Esophagus muscularis mucosa (tissue), 4 donors: ENCODE measurements around the gene LAMB1. TPM values are rescaled to one million over a fixed set of nuclear protein-coding genes. Genes with fewer than 3 reads are reported as not detected.
"Not testable (repeated sequence)": the region's sequence is repeated elsewhere in the genome, so short reads cannot be mapped to it uniquely, and the experiment has no call there.

Experiments used
- DNase-seq: peaks from one replicate; pipeline ENCODE4 v3.0.0-alpha.2; 2017; ENCODE audit errors: extremely low spot score
- H3K27ac ChIP-seq, 4 donors: fragments of 200-600 bp; sonication (generic); replicated peaks in 1 of 4; 1 replicate in 3 of 4; 2 replicates in 1 of 4; pipeline ENCODE4 v1.5.1; 2016 to 2019; ENCODE audit warnings: mild to moderate bottlenecking in 1 of 4
- H3K27me3 ChIP-seq, 4 donors: fragments of 200-600 bp; sonication (generic); one replicate each; pipeline versions ENCODE4 v1.5.1 to v1.6.0; 2016 to 2019
- H3K36me3 ChIP-seq, 4 donors: fragments of 200-600 bp; sonication (generic); one replicate each; pipeline ENCODE4 v1.5.1; 2016 to 2019
- H3K4me1 ChIP-seq, 4 donors: fragments of 200-600 bp; sonication (generic); one replicate each; pipeline ENCODE4 v1.5.1; 2016 to 2019
- H3K4me3 ChIP-seq, 4 donors: fragments of 200-600 bp; sonication (generic); 1 replicate in 2 of 4; 2 replicates in 2 of 4; pipeline ENCODE4 v1.5.1; 2016 to 2019; ENCODE audit warnings: mild to moderate bottlenecking in 4 of 4, moderate library complexity in 1 of 4
- H3K9me3 ChIP-seq, 4 donors: fragments of 200-600 bp; sonication (generic); 1 replicate in 3 of 4; 2 replicates in 1 of 4; pipeline ENCODE4 v1.5.1; 2016 to 2019
- EP300 ChIP-seq: sonication (generic); formaldehyde crosslinking; IDR thresholded peaks from one replicate; pipeline ENCODE4 v1.6.1; 2017; ENCODE audit warnings: antibody characterized with exemption
- POLR2A ChIP-seq: fragments of 450-650 bp; IDR thresholded peaks from one replicate; pipeline ENCODE4 v1.6.1; 2017; ENCODE audit warnings: antibody characterized with exemption, moderate library complexity, mild to moderate bottlenecking, low read depth
- POLR2AphosphoS5 ChIP-seq, 2 donors: sonication (generic); formaldehyde crosslinking; IDR thresholded peaks; one replicate each; pipeline ENCODE4 v1.6.1; 2017; ENCODE audit warnings: antibody characterized with exemption in 2 of 2
- WGBS: methylation state at CpG from one replicate; pipeline ENCODE4 v1.1.5; 2018; 5-methylcytosine and 5-hydroxymethylcytosine counted together
- intact Hi-C: fragments of 100-400 bp; cut with DNase I; formaldehyde crosslinking; loops from one replicate; pipeline ENCODE4 v1.15.1; 2023
- total RNA-seq, 4 donors: library from RNA; depleted of rRNA; stranded (reverse); fragments of >200 nt; gene quantifications; one replicate each; pipeline versions ENCODE4 v1.1.0 to v1.2.1, GENCODE V29; 2016
- TF ChIP-seq, protein P1 (sequence below), 3 experiments: fragments of 200-600 bp in 2 of 3; fragments of 450-650 bp in 1 of 3; sonication (generic) in 2 of 3; IDR thresholded peaks; one replicate each; pipeline ENCODE4 v1.5.1; 2017 to 2019; ENCODE audit warnings: antibody characterized with exemption in 3 of 3, mild to moderate bottlenecking in 2 of 3, moderate library complexity in 1 of 3

The LAMB1 gene
- total RNA-seq, 4 donors from 2014 or later = 167 to 240 (median 219) TPM

DNA sequence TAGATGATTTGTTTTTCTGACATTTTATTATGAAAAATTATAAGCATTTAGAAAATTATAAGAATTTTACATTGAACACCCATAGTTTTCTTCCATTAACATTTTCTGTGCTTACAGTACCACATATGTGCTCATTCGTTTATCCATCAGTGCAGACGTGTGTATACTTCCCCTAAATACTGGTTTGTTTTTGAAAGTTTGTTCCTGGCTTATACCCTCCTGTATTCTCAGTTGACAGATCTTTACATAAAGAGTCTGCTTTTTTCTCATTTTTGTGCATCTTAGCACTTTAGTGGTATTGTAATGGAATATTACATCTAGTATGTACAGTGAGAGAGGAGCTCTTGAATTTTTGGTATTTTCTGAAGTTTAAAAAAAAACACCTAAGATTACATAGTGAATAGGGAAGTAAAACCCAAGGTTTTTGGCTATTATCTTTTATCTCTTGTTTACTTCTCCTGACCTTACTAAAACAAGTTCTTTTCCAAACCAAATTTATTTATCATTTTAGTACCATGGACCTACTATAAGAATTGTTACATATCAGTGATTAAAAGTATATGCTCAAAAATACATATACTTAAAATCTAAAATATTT lies 103.9 kb downstream of the LAMB1 start:
- TF ChIP-seq POLR2A (no peak), POLR2AphosphoS5 (IDR thresholded peaks at IDR 0.05) (no peak), EP300 (no peak)
- TF ChIP-seq, protein P1, sequence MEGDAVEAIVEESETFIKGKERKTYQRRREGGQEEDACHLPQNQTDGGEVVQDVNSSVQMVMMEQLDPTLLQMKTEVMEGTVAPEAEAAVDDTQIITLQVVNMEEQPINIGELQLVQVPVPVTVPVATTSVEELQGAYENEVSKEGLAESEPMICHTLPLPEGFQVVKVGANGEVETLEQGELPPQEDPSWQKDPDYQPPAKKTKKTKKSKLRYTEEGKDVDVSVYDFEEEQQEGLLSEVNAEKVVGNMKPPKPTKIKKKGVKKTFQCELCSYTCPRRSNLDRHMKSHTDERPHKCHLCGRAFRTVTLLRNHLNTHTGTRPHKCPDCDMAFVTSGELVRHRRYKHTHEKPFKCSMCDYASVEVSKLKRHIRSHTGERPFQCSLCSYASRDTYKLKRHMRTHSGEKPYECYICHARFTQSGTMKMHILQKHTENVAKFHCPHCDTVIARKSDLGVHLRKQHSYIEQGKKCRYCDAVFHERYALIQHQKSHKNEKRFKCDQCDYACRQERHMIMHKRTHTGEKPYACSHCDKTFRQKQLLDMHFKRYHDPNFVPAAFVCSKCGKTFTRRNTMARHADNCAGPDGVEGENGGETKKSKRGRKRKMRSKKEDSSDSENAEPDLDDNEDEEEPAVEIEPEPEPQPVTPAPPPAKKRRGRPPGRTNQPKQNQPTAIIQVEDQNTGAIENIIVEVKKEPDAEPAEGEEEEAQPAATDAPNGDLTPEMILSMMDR (IDR thresholded peaks at IDR 0.05) = no peak
- H3K9me3 ChIP-seq = no peaks in the 10 kb centered on the region
- peaks cover 7 to 38% (median 26%) of the 10 kb centered on the region in 4 donors for H3K36me3 ChIP-seq
- H3K27me3 ChIP-seq = no peaks in the 10 kb centered on the region
- H3K4me3 ChIP-seq = no peak overlapping the region
- no peak for DNase-seq
- 54% methylated on average over 2 of the region's 2 CpGs for WGBS
- H3K4me1 ChIP-seq = peaks cover 47 to 80% (median 80%) of the 10 kb centered on the region in 4 donors
- H3K27ac ChIP-seq = no peak overlapping the region
- intact Hi-C loops = no loop called here

DNA sequence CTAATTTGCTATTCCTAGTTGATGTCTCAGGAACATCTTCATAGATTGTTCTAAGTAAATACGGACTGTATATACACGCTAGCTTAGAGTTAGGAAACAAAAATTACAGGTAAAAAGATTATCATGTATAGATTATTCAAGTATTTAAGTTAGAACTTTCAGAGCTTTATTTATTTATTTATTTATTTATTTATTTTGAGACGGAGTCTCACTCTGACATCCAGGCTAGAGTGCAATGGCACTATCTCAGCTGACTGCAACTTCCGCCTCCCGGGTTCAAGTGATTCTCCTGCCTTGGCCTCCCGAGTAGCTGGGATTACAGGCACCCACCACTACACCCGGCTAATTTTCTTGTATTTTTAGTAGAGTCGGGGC lies 110.6 kb downstream of the LAMB1 start:
- H3K9me3 ChIP-seq, DNase-seq, H3K27me3 ChIP-seq: not testable (repeated sequence)
- WGBS = 74% methylated on average over 8 of the region's 8 CpGs
- Histone ChIP-seq H3K36me3 (peaks cover 0 to 19% (median 13%) of the 10 kb centered on the region in 4 donors), H3K4me3 (peak overlapping the region; percentile 73 to 87 (median 74)), H3K27ac (peak overlapping the region; percentile 93 to 95 (median 94)), H3K4me1 (peaks cover 36 to 68% (median 61%) of the 10 kb centered on the region in 4 donors)
- intact Hi-C loops = loop anchor here (5.0 kb wide), 1 partner anchor 110 kb away; the partner anchor contains the start of gene LAMB1

DNA sequence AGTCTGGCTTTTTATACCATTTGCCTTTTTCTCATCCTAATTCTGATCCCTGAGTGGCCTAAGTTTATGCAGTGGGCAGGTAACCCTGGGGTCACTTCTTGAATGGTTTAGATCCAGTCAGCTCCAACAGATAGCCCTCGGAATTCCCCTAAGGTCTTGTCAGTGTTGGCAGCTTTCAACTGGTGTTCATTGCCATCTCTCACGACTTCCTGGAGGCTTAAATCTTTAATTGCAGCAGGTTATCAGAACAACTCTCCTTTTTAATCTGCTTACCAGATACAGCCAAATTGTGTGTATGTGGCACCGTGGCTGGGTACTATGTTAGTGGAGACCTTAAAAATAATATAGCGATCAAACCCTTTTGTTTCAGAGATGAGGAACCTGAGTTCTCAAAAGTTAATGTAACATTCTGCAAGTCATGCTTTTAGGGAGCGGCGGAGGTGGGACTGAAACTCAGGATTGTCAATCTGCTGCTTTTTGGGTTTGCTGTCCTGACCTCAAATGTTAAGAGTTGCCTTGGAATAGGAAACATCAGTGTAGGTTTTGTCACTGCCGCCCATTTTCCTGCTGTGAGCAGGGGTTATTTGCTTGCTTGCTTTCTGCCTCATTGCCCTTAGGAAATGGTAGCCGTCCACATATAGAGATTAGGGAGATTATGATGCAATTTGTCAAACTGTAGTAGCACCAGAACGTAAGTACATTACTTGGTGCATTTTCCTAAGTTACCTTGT lies 111.2 kb downstream of the LAMB1 start:
- Histone ChIP-seq H3K36me3 (peaks cover 0 to 14% (median 13%) of the 10 kb centered on the region in 4 donors), H3K27ac (peak overlapping the region; percentile 93 to 95 (median 94)), H3K9me3 (no peaks in the 10 kb centered on the region), H3K4me3 (peak overlapping the region; percentile 73 to 87 (median 74)), H3K4me1 (peaks cover 36 to 63% (median 58%) of the 10 kb centered on the region in 4 donors), H3K27me3 (no peaks in the 10 kb centered on the region)
- 42% methylated on average over 9 of the region's 9 CpGs for WGBS
- DNase-seq = no peak
- TF ChIP-seq POLR2AphosphoS5 (IDR thresholded peaks at IDR 0.05) (no peak), EP300 (no peak)
- intact Hi-C loops = loop anchor here (5.0 kb wide), 1 partner anchor 110 kb away; the partner anchor contains the start of gene LAMB1

DNA sequence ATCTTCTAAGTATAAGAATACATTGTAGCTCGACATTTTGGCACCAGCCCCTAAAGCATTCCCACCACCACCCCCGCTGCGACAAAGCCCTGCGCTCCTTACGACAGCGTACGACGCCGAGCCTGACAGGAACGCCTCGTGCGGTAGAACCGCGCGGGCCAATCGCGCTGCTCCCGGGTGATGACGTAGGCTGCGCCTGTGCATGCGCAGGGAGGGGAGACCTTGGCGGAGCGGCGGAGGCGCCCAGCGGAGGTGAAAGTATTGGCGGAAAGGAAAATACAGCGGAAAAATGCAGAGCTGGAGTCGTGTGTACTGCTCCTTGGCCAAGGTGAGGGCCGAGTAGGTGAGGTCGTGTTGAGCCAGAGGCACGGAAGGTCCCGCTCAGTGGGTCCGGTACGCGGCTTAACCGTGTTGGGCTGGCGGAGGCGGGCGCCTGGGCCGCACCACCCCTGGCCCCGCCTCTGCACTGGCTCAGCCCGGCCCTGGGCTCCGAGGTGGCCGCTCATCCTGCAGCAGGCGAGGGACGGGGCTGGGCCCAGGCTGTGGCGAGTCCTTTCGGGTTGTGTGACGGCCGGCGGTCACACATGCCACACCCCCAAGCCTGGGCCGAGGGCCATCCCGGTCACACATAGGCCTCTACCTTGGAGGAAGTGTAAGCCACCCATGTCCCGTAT lies 111.9 kb downstream of the LAMB1 start, which contains the start of gene DLD:
DLD (plus strand) TSS at position 222 of the 674 bp plus-strand sequence; CDS start at position 290, 68 bp downstream.
- intact Hi-C loops = loop anchor here (5.0 kb wide), 1 partner anchor 111 kb away; the partner anchor contains the start of gene LAMB1
- no peaks in the 10 kb centered on the region for H3K9me3 ChIP-seq
- TF ChIP-seq, protein P1 (IDR thresholded peaks at IDR 0.05) = no peak
- TF ChIP-seq EP300 (peak; percentile 45), POLR2A (peak; percentile 88), POLR2AphosphoS5 (IDR thresholded peaks at IDR 0.05) (peak; percentile 99 to 100)
- peak within 1 kb of the TSS; percentile 93 to 95 (median 94) for H3K27ac ChIP-seq
- under 1% methylated on average over 29 of the region's 55 CpGs for WGBS
- peaks cover 34 to 56% (median 53%) of the 10 kb centered on the region in 4 donors for H3K4me1 ChIP-seq
- peaks cover 0 to 13% (median 12%) of the 10 kb centered on the region in 4 donors for H3K36me3 ChIP-seq
- peaks cover 0 to 2% (median 0%) of the 10 kb centered on the region in 4 donors for H3K27me3 ChIP-seq
- H3K4me3 ChIP-seq = peak within 1 kb of the TSS; percentile 73 to 87 (median 74)
- DNase-seq = peak; percentile 98

DNA sequence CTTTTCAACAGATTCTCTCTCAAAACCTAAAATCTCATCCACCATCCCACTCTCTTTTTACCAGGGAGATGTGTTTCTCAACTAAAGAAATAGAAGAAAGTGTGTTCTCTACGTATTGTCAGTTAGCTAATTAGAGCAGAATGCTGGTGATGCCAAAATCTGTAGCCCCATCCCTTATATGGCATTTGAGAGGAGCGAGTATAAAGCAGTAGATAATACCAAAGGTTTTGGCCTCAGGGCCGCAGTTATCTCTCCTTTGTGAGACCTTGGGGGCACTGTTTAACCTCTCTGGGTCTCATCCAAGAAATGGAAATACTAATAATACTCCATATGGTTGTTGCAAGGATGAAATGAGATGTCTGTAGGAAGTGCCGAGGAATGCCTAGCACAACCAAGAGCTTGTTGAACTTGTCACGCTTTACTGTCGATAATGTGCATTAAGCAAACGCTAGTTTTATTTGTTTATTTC lies 112.4 kb downstream of the LAMB1 start:
- intact Hi-C loops = loop anchor here (5.0 kb wide), 1 partner anchor 112 kb away; the partner anchor contains the start of gene LAMB1

More for the DNA sequence above, 112.4 kb downstream of the LAMB1 start:
- Histone ChIP-seq H3K4me1 (peaks cover 31 to 50% (median 47%) of the 10 kb centered on the region in 4 donors), H3K36me3 (peaks cover 0 to 13% (median 7%) of the 10 kb centered on the region in 4 donors), H3K9me3 (no peaks in the 10 kb centered on the region), H3K27me3 (peaks cover 0 to 4% (median 0%) of the 10 kb centered on the region in 4 donors), H3K27ac (peak overlapping the region; percentile 93 to 95 (median 94)), H3K4me3 (peak overlapping the region; percentile 73 to 87 (median 74))
- TF ChIP-seq POLR2A = no peak
- TF ChIP-seq, protein P1 (IDR thresholded peaks at IDR 0.05) = no peak
- 8% methylated on average over 7 of the region's 7 CpGs for WGBS
- no peak for DNase-seq
